Pancreas (tissue), 10 donors: ENCODE measurements around the gene TRAF5. TPM values are rescaled to one million over a fixed set of nuclear protein-coding genes. Genes with fewer than 3 reads are reported as not detected.
A peak's percentile ranks its signal among the peaks of the same experiment; 100 is the strongest.

Source experiments
- ATAC-seq, 4 donors: fragments of 200-7000 bp; cut with Tn5 transposase; one replicate each; pipeline versions ENCODE4 v1.8.0 to v1.9.1; 2020; ENCODE audit warnings: mild to moderate bottlenecking in 4 of 4, moderate library complexity in 4 of 4
- DNase-seq, 6 donors: peaks; one replicate each; pipeline ENCODE4 v3.0.0-alpha.2; 2020
- FAIRE-seq: peaks from 2 replicates; lab custom pipeline; 2012; peaks lifted over from hg19 to GRCh38; lab: Jason Lieb, UNC
- H3K27ac ChIP-seq, 4 donors: fragments of 200-600 bp; sonication (generic); 1 replicate in 3 of 4; 2 replicates in 1 of 4; pipeline versions ENCODE4 v1.5.0 to v1.8.0; 2020
- H3K27me3 ChIP-seq, 4 donors: fragments of 200-600 bp; one replicate each; pipeline ENCODE4 v1.8.0; 2021
- H3K36me3 ChIP-seq, 3 donors: fragments of 200-600 bp; sonication (generic) in 1 of 3; one replicate each; pipeline versions ENCODE4 v1.5.0 to v1.8.0; 2020 to 2021
- H3K4me1 ChIP-seq, 3 donors: fragments of 200-600 bp; one replicate each; pipeline ENCODE4 v1.8.0; 2021
- H3K4me3 ChIP-seq, 4 donors: fragments of 200-600 bp; sonication (generic) in 2 of 4; one replicate each; pipeline versions ENCODE4 v1.5.0 to v1.8.0; 2020 to 2021
- H3K9me3 ChIP-seq, 4 donors: fragments of 200-600 bp; one replicate each; pipeline ENCODE4 v1.8.0; 2021
- WGBS, 2 donors: extraction: QIAGEN DNeasy Blood & Tissue Kit; methylation state at CpG; one replicate each; pipeline ENCODE4 v1.1.7; 2013; 5-methylcytosine and 5-hydroxymethylcytosine counted together
- intact Hi-C, 3 donors: fragments of 100-400 bp; cut with DNase I; formaldehyde crosslinking; loops; one replicate each; pipeline versions ENCODE4 v1.11.1 to v1.14.2; 2022
- polyA plus RNA-seq, 2 donors: library from polyadenylated mRNA; stranded (reverse); fragments of 200-250 nt; gene quantifications; one replicate each; pipeline ENCODE4 v1.2.3, GENCODE V29; 2013
- total RNA-seq, 6 donors: library from RNA; stranded (reverse); fragmentation: NEBNext Ultra II Directional in 4 of 6; extraction: Animal tissue kit (Norgen Biotek cat#: 25700) in 4 of 6; gene quantifications; one replicate each; pipeline versions ENCODE4 v1.2.1 to v1.2.4, GENCODE V29; 2021 to 2023
- TF ChIP-seq, protein P1 (sequence below), 4 donors: fragments of 200-600 bp; sonication (generic) in 3 of 4; IDR thresholded peaks; one replicate each; pipeline versions ENCODE4 v1.5.0 to v1.8.0; 2021; ENCODE audit warnings: antibody characterized with exemption in 4 of 4
- donor health status: healthy with polysubstance abuse.
- donor health status: DM: no; HTN: no; CAD: no; lungs with moderate emphysema.
- donor health status: DM: no; HTN: no; CAD: no.
- donor health status: control.
- donor health status: control.
- donor health status: Bipolar disorder and iron deficiency.
- donor health status: DM: yes; HTN: yes; CAD: no.
- donor health status: DM: no; HTN: no; CAD: no.
- donor health status: DM: no; HTN: no; CAD: no.
- donor health status: DM: yes; HTN: yes; CAD: no.

The TRAF5 gene
- total and polyA plus RNA-seq, 8 donors, result 14.5 to 26.6 (median 23.2) TPM

DNA sequence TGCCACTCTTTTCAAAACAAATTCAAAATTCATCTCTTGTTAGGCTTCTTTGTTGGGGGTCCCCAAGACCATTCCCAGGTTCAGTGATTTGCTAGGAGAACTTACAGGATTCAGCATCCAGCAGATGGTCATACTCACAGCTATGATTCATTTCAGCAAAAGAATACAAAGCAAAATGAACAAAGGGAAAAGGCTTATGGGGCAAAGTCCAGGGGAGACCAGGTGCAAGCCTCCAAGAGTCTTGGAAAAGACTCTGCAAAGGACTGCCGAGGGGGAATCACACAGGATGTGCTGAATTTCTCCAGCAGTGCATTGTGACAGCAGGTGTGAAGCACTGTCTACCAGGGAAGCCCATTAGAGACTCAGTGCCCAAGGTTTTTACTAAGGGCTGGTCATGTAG lies 7.3 kb downstream of the TRAF5 start:
- TF ChIP-seq, protein P1, sequence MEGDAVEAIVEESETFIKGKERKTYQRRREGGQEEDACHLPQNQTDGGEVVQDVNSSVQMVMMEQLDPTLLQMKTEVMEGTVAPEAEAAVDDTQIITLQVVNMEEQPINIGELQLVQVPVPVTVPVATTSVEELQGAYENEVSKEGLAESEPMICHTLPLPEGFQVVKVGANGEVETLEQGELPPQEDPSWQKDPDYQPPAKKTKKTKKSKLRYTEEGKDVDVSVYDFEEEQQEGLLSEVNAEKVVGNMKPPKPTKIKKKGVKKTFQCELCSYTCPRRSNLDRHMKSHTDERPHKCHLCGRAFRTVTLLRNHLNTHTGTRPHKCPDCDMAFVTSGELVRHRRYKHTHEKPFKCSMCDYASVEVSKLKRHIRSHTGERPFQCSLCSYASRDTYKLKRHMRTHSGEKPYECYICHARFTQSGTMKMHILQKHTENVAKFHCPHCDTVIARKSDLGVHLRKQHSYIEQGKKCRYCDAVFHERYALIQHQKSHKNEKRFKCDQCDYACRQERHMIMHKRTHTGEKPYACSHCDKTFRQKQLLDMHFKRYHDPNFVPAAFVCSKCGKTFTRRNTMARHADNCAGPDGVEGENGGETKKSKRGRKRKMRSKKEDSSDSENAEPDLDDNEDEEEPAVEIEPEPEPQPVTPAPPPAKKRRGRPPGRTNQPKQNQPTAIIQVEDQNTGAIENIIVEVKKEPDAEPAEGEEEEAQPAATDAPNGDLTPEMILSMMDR (IDR thresholded peaks at IDR 0.05), result no peak
- 18 to 39% methylated on average over 1 of the region's 1 CpG for WGBS, 2 donors
- ATAC-seq (peak; percentile 46 to 58 (median 49)), FAIRE-seq (no peak), DNase-seq (peak in 1 of 6 donors; percentile 40)
- peaks cover 23 to 82% (median 40%) of the 10 kb centered on the region in 3 donors for H3K4me1 ChIP-seq
- intact Hi-C loops, result no loop called here
- H3K4me3 ChIP-seq, result no peak overlapping the region
- no peaks in the 10 kb centered on the region for H3K27me3 ChIP-seq
- peak overlapping the region in 3 of 4 donors; percentile 56 to 93 (median 61) for H3K27ac ChIP-seq
- H3K9me3 ChIP-seq, result no peaks in the 10 kb centered on the region
- no peaks in the 10 kb centered on the region for H3K36me3 ChIP-seq

DNA sequence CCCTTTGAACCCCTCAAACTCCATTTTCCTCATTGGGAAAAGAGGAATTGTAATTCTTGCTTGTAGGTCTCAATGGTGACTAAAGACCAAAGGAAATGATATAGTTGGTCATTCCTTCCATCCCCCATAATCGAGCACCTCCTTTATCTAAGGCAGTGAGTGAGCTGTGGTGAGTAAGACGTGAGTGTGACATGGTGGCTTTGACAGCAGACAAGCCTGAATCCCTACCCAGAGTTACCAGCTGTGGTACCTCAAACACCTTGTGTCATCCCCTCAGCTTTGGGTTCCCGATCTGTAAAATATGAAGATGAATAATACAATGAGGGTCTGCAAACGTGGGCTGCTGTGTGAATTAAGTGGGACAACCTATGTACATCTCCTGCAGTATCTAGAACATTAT lies 8.4 kb downstream of the TRAF5 start:
- peaks cover 23 to 74% (median 40%) of the 10 kb centered on the region in 3 donors for H3K4me1 ChIP-seq
- TF ChIP-seq, protein P1 (IDR thresholded peaks at IDR 0.05), result no peak
- FAIRE-seq (no peak), DNase-seq (no peak), ATAC-seq (no peak)
- intact Hi-C loops, result no loop called here
- no peaks in the 10 kb centered on the region for H3K36me3 ChIP-seq
- H3K27me3 ChIP-seq, result no peaks in the 10 kb centered on the region
- WGBS, 2 donors, result 59 to 63% methylated on average over 4 of the region's 4 CpGs
- no peaks in the 10 kb centered on the region for H3K9me3 ChIP-seq
- H3K4me3 ChIP-seq, result no peak overlapping the region
- H3K27ac ChIP-seq, result peak overlapping the region in 2 of 4 donors; percentile 61 to 93

- no peaks in the 10 kb centered on the region for H3K36me3 ChIP-seq
- intact Hi-C loops, result no loop called here
- peak overlapping the region; percentile 0 to 93 (median 40) for H3K27ac ChIP-seq
- WGBS, 2 donors, result 48 to 51% methylated on average over 3 of the region's 3 CpGs
- TF ChIP-seq, protein P1 (IDR thresholded peaks at IDR 0.05), result no peak
- H3K27me3 ChIP-seq, result no peaks in the 10 kb centered on the region
- H3K4me3 ChIP-seq, result no peak overlapping the region
- DNase-seq (no peak), FAIRE-seq (no peak), ATAC-seq (peak; percentile 42 to 73 (median 66))
- H3K9me3 ChIP-seq, result no peaks in the 10 kb centered on the region
- H3K4me1 ChIP-seq, result peaks cover 23 to 67% (median 38%) of the 10 kb centered on the region in 3 donors
Measured at GRCh38 chr1:211335522-211336157, 9.0 kb downstream of the TRAF5 start.

DNA sequence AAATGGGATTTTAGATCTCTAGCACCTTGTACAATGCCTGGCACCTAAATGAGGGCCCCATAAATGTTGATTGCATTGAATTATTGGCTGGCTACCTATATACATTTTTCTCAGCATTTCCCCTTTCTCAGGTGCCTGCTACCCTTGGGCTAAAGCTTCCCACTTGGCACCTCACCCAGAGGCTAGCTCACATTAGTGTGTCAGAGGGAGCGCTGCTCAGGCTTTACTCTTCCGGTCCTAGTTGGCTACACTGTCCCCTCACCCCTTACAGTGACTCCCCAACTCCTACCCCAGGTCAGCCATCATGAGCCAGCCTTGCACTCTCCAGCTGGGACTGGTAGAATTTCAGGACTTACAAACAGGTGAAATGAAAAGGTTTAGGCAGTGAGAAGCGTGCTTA lies 9.5 kb downstream of the TRAF5 start:
- 59 to 61% methylated on average over 3 of the region's 3 CpGs for WGBS, 2 donors
- Histone ChIP-seq H3K9me3 (no peaks in the 10 kb centered on the region), H3K27ac (peak overlapping the region; percentile 0 to 93 (median 40)), H3K4me1 (peaks cover 20 to 66% (median 32%) of the 10 kb centered on the region in 3 donors), H3K36me3 (no peaks in the 10 kb centered on the region), H3K4me3 (no peak overlapping the region), H3K27me3 (no peaks in the 10 kb centered on the region)
- ATAC-seq (peak; percentile 35 to 42 (median 40)), FAIRE-seq (no peak), DNase-seq (peak in 2 of 6 donors; percentile 42 to 56)
- TF ChIP-seq, protein P1 (IDR thresholded peaks at IDR 0.05), result no peak
- intact Hi-C loops, result no loop called here

DNA sequence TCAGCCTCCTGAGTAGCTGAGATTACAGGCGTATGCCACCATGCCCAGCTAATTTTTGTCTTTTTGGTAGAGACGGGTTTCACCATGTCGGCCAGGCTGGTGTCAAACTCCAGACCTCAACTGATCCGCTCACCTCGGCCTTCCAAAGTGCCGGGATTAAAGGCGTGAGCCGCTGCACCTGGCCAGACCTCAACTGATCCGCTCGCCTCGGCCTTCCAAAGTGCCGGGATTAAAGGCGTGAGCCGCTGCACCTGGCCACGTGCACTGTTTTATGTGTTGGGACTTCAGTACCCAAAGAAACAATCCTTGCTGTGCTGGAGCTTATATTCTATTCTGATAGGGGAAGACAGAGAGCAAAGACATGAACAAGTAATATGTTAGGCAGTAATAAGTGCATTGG lies 10.1 kb downstream of the TRAF5 start:
- TF ChIP-seq, protein P1 (IDR thresholded peaks at IDR 0.05), result no peak
- no peak for FAIRE-seq
- intact Hi-C loops, result no loop called here
- DNase-seq, result no peak
- H3K4me1 ChIP-seq, result peaks cover 16 to 60% (median 27%) of the 10 kb centered on the region in 3 donors
- peak overlapping the region in 2 of 4 donors; percentile 65 to 93 for H3K27ac ChIP-seq
- 42 to 44% methylated on average over 15 of the region's 15 CpGs for WGBS, 2 donors
- no peaks in the 10 kb centered on the region for H3K27me3 ChIP-seq
- no peaks in the 10 kb centered on the region for H3K36me3 ChIP-seq
- H3K9me3 ChIP-seq, result no peaks in the 10 kb centered on the region
- H3K4me3 ChIP-seq, result no peak overlapping the region
- ATAC-seq, result peak in 3 of 4 donors; percentile 9 to 45 (median 23)
